Activated naive CD8-positive, alpha-beta T cell treated with anti-CD3 and anti-CD28 coated beads, Interleukin-2, amount 10 ng/mL, durations not matched to agents 7 days and 5 days (primary cell): Measurements from ENCODE around the gene CHAC1. TPM values are rescaled to one million over a fixed set of nuclear protein-coding genes. Genes with fewer than 3 reads are reported as not detected.
A peak's percentile ranks its signal among the peaks of the same experiment; 100 is the strongest.
"Not testable (repeated sequence)": the region's sequence is repeated elsewhere in the genome, so short reads cannot be mapped to it uniquely, and the experiment has no call there.

Source experiments
- ATAC-seq: fragments of 150-1000 bp; cut with Tn5 transposase; one replicate; pipeline ENCODE4 v1.10.0; 2021; ENCODE audit warnings: low read depth, moderate library complexity
- POLR2A ChIA-PET: fragments of 350-600 bp; sonication (Branson Sonifier 250); formaldehyde crosslinking; loops from one replicate; lab custom pipeline; 2021; ENCODE audit warnings: antibody characterized with exemption; lab: Charles Lee
- DNase-seq: peaks from one replicate; pipeline ENCODE4 v3.0.0; 2021
- H3K27ac Mint-ChIP-seq: one replicate; pipeline ENCODE4 v1.8.0; 2022; ENCODE audit warnings: mild to moderate bottlenecking, mixed read lengths
- H3K27me3 Mint-ChIP-seq: one replicate; pipeline ENCODE4 v1.8.0; 2022; ENCODE audit warnings: mild to moderate bottlenecking, moderate library complexity, mixed read lengths
- H3K36me3 Mint-ChIP-seq: one replicate; pipeline ENCODE4 v1.8.0; 2021; ENCODE audit warnings: mild to moderate bottlenecking, mixed read lengths
- H3K4me1 Mint-ChIP-seq: one replicate; pipeline ENCODE4 v1.8.0; 2021; ENCODE audit warnings: mixed read lengths
- H3K4me3 Mint-ChIP-seq: one replicate; pipeline ENCODE4 v1.8.0; 2022; ENCODE audit warnings: mild to moderate bottlenecking, moderate library complexity, mixed read lengths
- H3K9me3 Mint-ChIP-seq: one replicate; pipeline ENCODE4 v1.8.0; 2021; ENCODE audit warnings: mixed read lengths
- total RNA-seq, 2 experiments: library from RNA; stranded (reverse); gene quantifications; one replicate each; pipeline ENCODE4 v1.2.3, GENCODE V29; 2021

CHAC1 gene
- total RNA-seq, 2 experiments from 2014 or later: 13.9 to 14.1 TPM

GRCh38 chr15:40958723-40959122 lies 5.5 kb downstream of the CHAC1 start:
- no peaks in the 10 kb centered on the region for H3K27me3 Mint-ChIP-seq
- H3K4me1 Mint-ChIP-seq: peaks cover 20% of the 10 kb centered on the region
- H3K9me3 Mint-ChIP-seq: no peaks in the 10 kb centered on the region
- POLR2A ChIA-PET: interaction anchor here (1.1 kb wide), 1 partner anchor 10 kb away, joined by 5 read pairs; no protein-coding TSS in a partner anchor
- DNase-seq (no peak), ATAC-seq (no peak)
- H3K4me3 Mint-ChIP-seq: no peak overlapping the region
- H3K27ac Mint-ChIP-seq: peak overlapping the region; percentile 7
- peaks cover 5% of the 10 kb centered on the region for H3K36me3 Mint-ChIP-seq

- no peak for ATAC-seq
- H3K9me3 Mint-ChIP-seq: no peaks in the 10 kb centered on the region
- H3K4me3 Mint-ChIP-seq: no peak overlapping the region
- H3K4me1 Mint-ChIP-seq: peaks cover 14% of the 10 kb centered on the region
- no peak for DNase-seq
- no peak overlapping the region for H3K27ac Mint-ChIP-seq
- POLR2A ChIA-PET: interaction anchor here (1.1 kb wide), 1 partner anchor 11 kb away, joined by 5 read pairs; no protein-coding TSS in a partner anchor
- no peaks in the 10 kb centered on the region for H3K27me3 Mint-ChIP-seq
- peaks cover 5% of the 10 kb centered on the region for H3K36me3 Mint-ChIP-seq
Observed at GRCh38 chr15:40959331-40960141, 6.3 kb downstream of the CHAC1 start.

GRCh38 chr15:40960151-40960885 lies 7.0 kb downstream of the CHAC1 start:
- H3K4me3 Mint-ChIP-seq: no peak overlapping the region
- H3K9me3 Mint-ChIP-seq: no peaks in the 10 kb centered on the region
- POLR2A ChIA-PET: no interaction called here
- ATAC-seq (no peak), DNase-seq (no peak)
- H3K4me1 Mint-ChIP-seq: peaks cover 9% of the 10 kb centered on the region
- no peak overlapping the region for H3K27ac Mint-ChIP-seq
- H3K36me3 Mint-ChIP-seq: peaks cover 5% of the 10 kb centered on the region
- H3K27me3 Mint-ChIP-seq: no peaks in the 10 kb centered on the region

GRCh38 chr15:40960925-40961324 lies 7.7 kb downstream of the CHAC1 start:
- no peak for ATAC-seq
- Mint-ChIP-seq H3K4me3 (no peak overlapping the region), H3K27ac (no peak overlapping the region), H3K4me1 (peaks cover 7% of the 10 kb centered on the region), H3K36me3 (peaks cover 5% of the 10 kb centered on the region), H3K27me3 (no peaks in the 10 kb centered on the region), H3K9me3 (no peaks in the 10 kb centered on the region)
- POLR2A ChIA-PET: no interaction called here
- DNase-seq: no peak

GRCh38 chr15:40961740-40962139 lies 8.5 kb downstream of the CHAC1 start:
- DNase-seq, ATAC-seq, H3K4me1 Mint-ChIP-seq, H3K9me3 Mint-ChIP-seq, H3K36me3 Mint-ChIP-seq, H3K27ac Mint-ChIP-seq, H3K4me3 Mint-ChIP-seq, H3K27me3 Mint-ChIP-seq: not testable (repeated sequence)
- POLR2A ChIA-PET: interaction anchor here (0.6 kb wide), 1 partner anchor 24 kb away, joined by 3 read pairs; no protein-coding TSS in a partner anchor

GRCh38 chr15:40962317-40962716 lies 9.0 kb downstream of the CHAC1 start:
- H3K27me3 Mint-ChIP-seq: not testable (repeated sequence)

GRCh38 chr15:40963201-40963600 lies 9.9 kb downstream of the CHAC1 start:
- no peaks in the 10 kb centered on the region for H3K36me3 Mint-ChIP-seq
- H3K9me3 Mint-ChIP-seq: no peaks in the 10 kb centered on the region
- POLR2A ChIA-PET: interaction anchor here (1.0 kb wide), 1 partner anchor 10 kb away, joined by 4 read pairs; the partner anchor contains the start of gene CHAC1
- no peak overlapping the region for H3K27ac Mint-ChIP-seq
- peaks cover 5% of the 10 kb centered on the region for H3K27me3 Mint-ChIP-seq
- ATAC-seq (no peak), DNase-seq (no peak)
- no peak overlapping the region for H3K4me3 Mint-ChIP-seq
- H3K4me1 Mint-ChIP-seq: peaks cover 2% of the 10 kb centered on the region

More at GRCh38 chr15:40962317-40962716, 9.0 kb downstream of the CHAC1 start:
- H3K4me3 Mint-ChIP-seq, DNase-seq, ATAC-seq, H3K27ac Mint-ChIP-seq, H3K9me3 Mint-ChIP-seq, H3K36me3 Mint-ChIP-seq, H3K4me1 Mint-ChIP-seq: not testable (repeated sequence)
- POLR2A ChIA-PET: interaction anchor here (0.6 kb wide), 1 partner anchor 24 kb away, joined by 3 read pairs; no protein-coding TSS in a partner anchor

GRCh38 chr15:40964006-40964405 lies 10.7 kb downstream of the CHAC1 start:
- no peaks in the 10 kb centered on the region for H3K9me3 Mint-ChIP-seq
- POLR2A ChIA-PET: interaction anchor here (0.6 to 1.2 kb wide), 3 partner anchors 10 to 11 kb away, joined by 3 to 5 read pairs (median 4); partner anchors contain the start of gene CHAC1

GRCh38 chr15:40964634-40965033 lies 11.4 kb downstream of the CHAC1 start:
- no peak for DNase-seq

More at GRCh38 chr15:40964006-40964405, 10.7 kb downstream of the CHAC1 start:
- Mint-ChIP-seq H3K4me1 (no peaks in the 10 kb centered on the region), H3K4me3 (no peak overlapping the region), H3K36me3 (no peaks in the 10 kb centered on the region), H3K27ac (no peak overlapping the region), H3K27me3 (peaks cover 5% of the 10 kb centered on the region)
- no peak for ATAC-seq
- DNase-seq: no peak

GRCh38 chr15:40968290-40969085 lies 15.2 kb downstream of the CHAC1 start:
- Mint-ChIP-seq H3K27me3 (peaks cover 5% of the 10 kb centered on the region), H3K27ac (no peak overlapping the region), H3K36me3 (no peaks in the 10 kb centered on the region), H3K4me3 (no peak overlapping the region), H3K9me3 (no peaks in the 10 kb centered on the region), H3K4me1 (peaks cover 4% of the 10 kb centered on the region)
- POLR2A ChIA-PET: no interaction called here
- DNase-seq (no peak), ATAC-seq (no peak)

More at GRCh38 chr15:40964634-40965033, 11.4 kb downstream of the CHAC1 start:
- Mint-ChIP-seq H3K27ac (no peak overlapping the region), H3K9me3 (no peaks in the 10 kb centered on the region), H3K27me3 (peaks cover 5% of the 10 kb centered on the region), H3K4me1 (no peaks in the 10 kb centered on the region), H3K36me3 (no peaks in the 10 kb centered on the region), H3K4me3 (no peak overlapping the region)
- no peak for ATAC-seq
- POLR2A ChIA-PET: interaction anchor here (0.6 to 1.2 kb wide), 2 partner anchors 11 to 12 kb away, joined by 3 to 5 read pairs; partner anchors contain the start of gene CHAC1

- Mint-ChIP-seq H3K4me3 (no peak overlapping the region), H3K9me3 (no peaks in the 10 kb centered on the region)
Observed at GRCh38 chr15:40969363-40969762, 16.1 kb downstream of the CHAC1 start.

GRCh38 chr15:40974879-40975278 lies 21.6 kb downstream of the CHAC1 start:
- DNase-seq (no peak), ATAC-seq (no peak)
- Mint-ChIP-seq H3K4me1 (peaks cover 4% of the 10 kb centered on the region), H3K4me3 (no peak overlapping the region), H3K27me3 (no peaks in the 10 kb centered on the region), H3K9me3 (no peaks in the 10 kb centered on the region), H3K27ac (no peak overlapping the region), H3K36me3 (peaks cover 7% of the 10 kb centered on the region)
- POLR2A ChIA-PET: no interaction called here

More at GRCh38 chr15:40969363-40969762, 16.1 kb downstream of the CHAC1 start:
- POLR2A ChIA-PET: no interaction called here
- DNase-seq (no peak), ATAC-seq (no peak)
- Mint-ChIP-seq H3K27ac (no peak overlapping the region), H3K27me3 (peaks cover 5% of the 10 kb centered on the region), H3K4me1 (peaks cover 4% of the 10 kb centered on the region), H3K36me3 (no peaks in the 10 kb centered on the region)
